H9 (cell line): ENCODE measurements around the gene KDM2A. TPM values are rescaled to one million over a fixed set of nuclear protein-coding genes. Genes with fewer than 3 reads are reported as not detected.

Experiments
- DNase-seq: peaks from one replicate; pipeline ENCODE4 v3.0.0-alpha.2; 2017
- H2AFZ ChIP-seq: one replicate; pipeline ENCODE4 v1.6.1; 2013; ENCODE audit warnings: mild to moderate bottlenecking, low read length, control low read depth, moderate library complexity
- H2AK5ac ChIP-seq: 2 replicates; pipeline ENCODE4 v1.6.1; 2013; ENCODE audit warnings: low read length, control low read depth, mixed read lengths; ENCODE audit not compliant: insufficient read length
- H2BK120ac ChIP-seq: one replicate; pipeline ENCODE4 v1.6.1; 2013; ENCODE audit warnings: low read depth, mild to moderate bottlenecking, low read length, control low read depth, inconsistent platforms; ENCODE audit not compliant: poor library complexity, severe bottlenecking
- H2BK12ac ChIP-seq: 2 replicates; pipeline ENCODE4 v1.6.1; 2013; ENCODE audit warnings: low read length, control low read depth, mixed read lengths, low read depth; ENCODE audit not compliant: insufficient read length
- H2BK15ac ChIP-seq: 2 replicates; pipeline ENCODE4 v1.6.1; 2013; ENCODE audit warnings: low read depth, low read length, control low read depth
- H2BK20ac ChIP-seq: one replicate; pipeline ENCODE4 v1.6.1; 2013; ENCODE audit warnings: low read depth, mild to moderate bottlenecking, low read length, control low read depth, inconsistent platforms; ENCODE audit not compliant: poor library complexity, severe bottlenecking
- H2BK5ac ChIP-seq: 2 replicates; pipeline ENCODE4 v1.6.1; 2013; ENCODE audit warnings: low read length, control low read depth, mixed read lengths; ENCODE audit not compliant: insufficient read length
- H3K14ac ChIP-seq: 2 replicates; pipeline ENCODE4 v1.6.1; 2013; ENCODE audit warnings: low read length, control low read depth; ENCODE audit not compliant: insufficient read depth
- H3K18ac ChIP-seq: 2 replicates; pipeline ENCODE4 v1.6.1; 2013; ENCODE audit warnings: low read depth, mild to moderate bottlenecking, mixed read lengths, low read length, control low read depth; ENCODE audit not compliant: insufficient read length
- H3K23ac ChIP-seq: 2 replicates; pipeline ENCODE4 v1.6.1; 2013; ENCODE audit warnings: low read length, control low read depth, mixed read lengths, low read depth; ENCODE audit not compliant: insufficient read length
- H3K23me2 ChIP-seq: 2 replicates; pipeline ENCODE4 v1.6.1; 2013; ENCODE audit warnings: low read depth, mild to moderate bottlenecking, mixed read lengths, low read length, control low read depth; ENCODE audit not compliant: insufficient read length, poor library complexity, severe bottlenecking
- H3K27ac ChIP-seq: 2 replicates; pipeline ENCODE4 v1.5.1; 2013; ENCODE audit warnings: low read length, control low read depth, mixed read lengths, low read depth; ENCODE audit not compliant: insufficient read length
- H3K27me3 ChIP-seq: 2 replicates; pipeline ENCODE4 v1.6.1; 2013; ENCODE audit warnings: low read length, control low read depth, inconsistent platforms; ENCODE audit not compliant: insufficient read depth
- H3K4ac ChIP-seq: 2 replicates; pipeline ENCODE4 v1.6.1; 2013; ENCODE audit warnings: low read depth, mild to moderate bottlenecking, control low read depth, inconsistent platforms, low read length, moderate library complexity
- H3K4me1 ChIP-seq: 2 replicates; pipeline ENCODE4 v1.6.1; 2013; ENCODE audit warnings: low read length, control low read depth, inconsistent platforms; ENCODE audit not compliant: insufficient read depth
- H3K4me2 ChIP-seq: 2 replicates; pipeline ENCODE4 v1.6.1; 2013; ENCODE audit warnings: low read length, control low read depth, mixed read lengths; ENCODE audit not compliant: insufficient read length, insufficient read depth
- H3K56ac ChIP-seq: 2 replicates; pipeline ENCODE4 v1.6.1; 2013; ENCODE audit warnings: low read depth, mild to moderate bottlenecking, mixed read lengths, low read length, control low read depth; ENCODE audit not compliant: insufficient read length
- H3K79me1 ChIP-seq: 2 replicates; pipeline ENCODE4 v1.6.1; 2013; ENCODE audit warnings: low read depth, mild to moderate bottlenecking, moderate library complexity, low read length, control low read depth, inconsistent platforms; ENCODE audit not compliant: insufficient read depth, poor library complexity, severe bottlenecking
- H3K79me2 ChIP-seq: 2 replicates; pipeline ENCODE4 v1.6.1; 2013; ENCODE audit warnings: low read length, control low read depth, inconsistent platforms; ENCODE audit not compliant: insufficient read depth
- H3K9ac ChIP-seq: 2 replicates; pipeline ENCODE4 v1.6.1; 2013; ENCODE audit warnings: low read length, control low read depth, mixed read lengths; ENCODE audit not compliant: insufficient read length; ENCODE audit errors: extremely low read depth
- H3K9me3 ChIP-seq: one replicate; pipeline ENCODE4 v1.6.1; 2013; ENCODE audit warnings: low read depth, low read length, inconsistent platforms; ENCODE audit not compliant: control insufficient read depth
- H3T11ph ChIP-seq: one replicate; pipeline ENCODE4 v1.6.1; 2013; ENCODE audit warnings: mild to moderate bottlenecking, low read length, control low read depth, inconsistent platforms
- H4K20me1 ChIP-seq: one replicate; pipeline ENCODE4 v1.6.1; 2013; ENCODE audit not compliant: control insufficient read depth, insufficient read length, insufficient read depth
- H4K5ac ChIP-seq: 2 replicates; pipeline ENCODE4 v1.6.1; 2013; ENCODE audit warnings: low read depth, mild to moderate bottlenecking, mixed read lengths, low read length, control low read depth; ENCODE audit not compliant: insufficient read length
- H4K8ac ChIP-seq: replicated peaks from 2 replicates; pipeline ENCODE4 v1.6.1; 2013; ENCODE audit warnings: low read length, control low read depth, mixed read lengths, low read depth; ENCODE audit not compliant: insufficient read length
- H4K91ac ChIP-seq: 2 replicates; pipeline ENCODE4 v1.6.1; 2013; ENCODE audit warnings: low read depth, mild to moderate bottlenecking, moderate library complexity, mixed read lengths, low read length, control low read depth; ENCODE audit not compliant: insufficient read length
- H3K27ac Mint-ChIP-seq, 3 experiments: 2 replicates in 2 of 3; 3 replicates in 1 of 3; pipeline ENCODE4 v1.8.0; 2020 to 2021; ENCODE audit warnings: mixed read lengths in 3 of 3, mild to moderate bottlenecking in 1 of 3, moderate library complexity in 1 of 3
- H3K27me3 Mint-ChIP-seq: 2 replicates; pipeline ENCODE4 v1.8.0; 2021; ENCODE audit warnings: low read depth, mild to moderate bottlenecking, moderate library complexity, mixed read lengths
- H3K36me3 Mint-ChIP-seq, 3 experiments: 2 replicates in 2 of 3; 3 replicates in 1 of 3; pipeline ENCODE4 v1.8.0; 2020 to 2021; ENCODE audit warnings: low read depth in 3 of 3, mixed read lengths in 3 of 3; ENCODE audit not compliant: insufficient read depth in 1 of 3
- H3K4me1 Mint-ChIP-seq, 2 experiments: 2 replicates each; pipeline ENCODE4 v1.8.0; 2020; ENCODE audit warnings: mixed read lengths in 2 of 2
- H3K4me3 Mint-ChIP-seq, 2 experiments: 2 replicates in 1 of 2; 3 replicates in 1 of 2; pipeline ENCODE4 v1.8.0; 2020 to 2021; ENCODE audit warnings: mild to moderate bottlenecking in 2 of 2, mixed read lengths in 2 of 2, moderate library complexity in 1 of 2
- H3K9me3 Mint-ChIP-seq, 2 experiments: 2 replicates in 1 of 2; 3 replicates in 1 of 2; pipeline ENCODE4 v1.8.0; 2020; ENCODE audit warnings: mild to moderate bottlenecking in 2 of 2, mixed read lengths in 2 of 2, moderate library complexity in 1 of 2
- WGBS: extraction: QIAGEN DNeasy Blood & Tissue Kit; methylation state at CpG from one replicate; pipeline ENCODE4 v1.1.7; 2013; ENCODE audit warnings: missing lambda C conversion rate, low lambda C conversion rate, mixed read lengths; ENCODE audit not compliant: insufficient read length; ENCODE audit errors: extremely low coverage; 5-methylcytosine and 5-hydroxymethylcytosine counted together
- total RNA-seq: library from RNA; stranded (reverse); gene quantifications from 2 replicates; pipeline ENCODE4 v1.2.1, GENCODE V29; 2021
- TF ChIP-seq, protein P1 (sequence below): fragments of 200-600 bp; sonication (generic); conservative IDR thresholded peaks from 3 replicates; pipeline ENCODE4 v1.8.0; 2021; ENCODE audit warnings: antibody characterized with exemption, mild to moderate bottlenecking

The KDM2A gene
- total RNA-seq, 1 experiment from 2014 or later, result 85.9 TPM

DNA sequence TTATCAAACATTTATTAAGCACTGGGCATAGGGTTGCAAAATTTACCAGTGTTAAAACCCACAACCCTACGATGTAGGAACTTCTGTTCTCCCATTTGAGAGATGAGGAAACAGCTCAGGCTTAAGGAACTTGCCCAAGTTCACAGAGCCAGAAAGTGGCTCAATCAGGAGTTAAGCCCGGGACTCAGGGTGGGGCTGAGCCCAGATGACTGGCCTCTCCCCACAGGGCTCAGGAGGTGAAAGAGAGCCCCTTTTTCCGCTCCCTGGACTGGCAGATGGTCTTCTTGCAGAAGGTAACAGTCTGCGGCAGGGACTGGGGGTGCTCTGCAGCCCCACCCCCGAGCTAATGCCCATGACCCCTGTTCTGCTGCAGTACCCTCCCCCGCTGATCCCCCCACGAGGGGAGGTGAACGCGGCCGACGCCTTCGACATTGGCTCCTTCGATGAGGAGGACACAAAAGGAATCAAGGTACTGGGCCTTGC lies 164.5 kb downstream of the KDM2A start:
- TF ChIP-seq, protein P1, sequence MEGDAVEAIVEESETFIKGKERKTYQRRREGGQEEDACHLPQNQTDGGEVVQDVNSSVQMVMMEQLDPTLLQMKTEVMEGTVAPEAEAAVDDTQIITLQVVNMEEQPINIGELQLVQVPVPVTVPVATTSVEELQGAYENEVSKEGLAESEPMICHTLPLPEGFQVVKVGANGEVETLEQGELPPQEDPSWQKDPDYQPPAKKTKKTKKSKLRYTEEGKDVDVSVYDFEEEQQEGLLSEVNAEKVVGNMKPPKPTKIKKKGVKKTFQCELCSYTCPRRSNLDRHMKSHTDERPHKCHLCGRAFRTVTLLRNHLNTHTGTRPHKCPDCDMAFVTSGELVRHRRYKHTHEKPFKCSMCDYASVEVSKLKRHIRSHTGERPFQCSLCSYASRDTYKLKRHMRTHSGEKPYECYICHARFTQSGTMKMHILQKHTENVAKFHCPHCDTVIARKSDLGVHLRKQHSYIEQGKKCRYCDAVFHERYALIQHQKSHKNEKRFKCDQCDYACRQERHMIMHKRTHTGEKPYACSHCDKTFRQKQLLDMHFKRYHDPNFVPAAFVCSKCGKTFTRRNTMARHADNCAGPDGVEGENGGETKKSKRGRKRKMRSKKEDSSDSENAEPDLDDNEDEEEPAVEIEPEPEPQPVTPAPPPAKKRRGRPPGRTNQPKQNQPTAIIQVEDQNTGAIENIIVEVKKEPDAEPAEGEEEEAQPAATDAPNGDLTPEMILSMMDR, result no peak
- Mint-ChIP-seq H3K27me3 (peaks cover 2% of the 10 kb centered on the region; the same call in 1 of the 2 replicates), H3K9me3 (no peaks in the 10 kb centered on the region; a peak in 1 of 5 replicates), H3K27ac (no peak overlapping the region), H3K4me3 (no peak overlapping the region), H3K36me3 (peaks cover 19 to 60% (median 55%) of the 10 kb centered on the region in 3 experiments; a peak in 6 of 7 replicates), H3K4me1 (peaks cover 11% of the 10 kb centered on the region in 2 experiments)
- no peak overlapping the region for H2BK5ac ChIP-seq
- no peaks in the 10 kb centered on the region for H3K79me2 ChIP-seq
- WGBS, result no CpG with 5 or more reads among the region's 13 CpGs
- no peak overlapping the region for H3K18ac ChIP-seq
- H3T11ph ChIP-seq, result no peak overlapping the region
- no peak overlapping the region for H3K4me2 ChIP-seq
- no peak overlapping the region for H3K14ac ChIP-seq
- H4K91ac ChIP-seq, result no peak overlapping the region
- H3K4me1 ChIP-seq, result peaks cover 4% of the 10 kb centered on the region; the same call in 1 of the 2 replicates
- no peak overlapping the region for H3K56ac ChIP-seq
- H2BK20ac ChIP-seq, result no peak overlapping the region
- H3K23me2 ChIP-seq, result no peaks in the 10 kb centered on the region
- no peaks in the 10 kb centered on the region for H3K9me3 ChIP-seq
- no peak overlapping the region for H4K5ac ChIP-seq
- no peak overlapping the region for H4K8ac ChIP-seq
- H2AFZ ChIP-seq, result no peak overlapping the region
- H2BK120ac ChIP-seq, result no peak overlapping the region
- no peak overlapping the region for H2AK5ac ChIP-seq
- no peak overlapping the region for H2BK15ac ChIP-seq
- H3K79me1 ChIP-seq, result no peaks in the 10 kb centered on the region
- no peaks in the 10 kb centered on the region for H3K27me3 ChIP-seq
- no peak overlapping the region for H3K4ac ChIP-seq
- no peaks in the 10 kb centered on the region for H4K20me1 ChIP-seq
- H3K9ac ChIP-seq, result no peak overlapping the region
- H3K27ac ChIP-seq, result no peak overlapping the region
- DNase-seq, result no peak
- H2BK12ac ChIP-seq, result no peak overlapping the region
- no peak overlapping the region for H3K23ac ChIP-seq
